Body of pancreas (tissue), 4 donors: ENCODE results near the gene ABRACL. TPM values are rescaled to one million over a fixed set of nuclear protein-coding genes. Genes with fewer than 3 reads are reported as not detected.
"Not testable (repeated sequence)": the region's sequence is repeated elsewhere in the genome, so short reads cannot be mapped to it uniquely, and the experiment has no call there.

Experiments used
- ATAC-seq: fragments of 150-250 bp; one replicate; pipeline ENCODE4 v1.9.1; 2016
- DNase-seq, 4 donors: peaks; one replicate each; pipeline ENCODE4 v3.0.0-alpha.2; 2019
- H3K27ac ChIP-seq, 4 donors: fragments of 200-600 bp; sonication (generic); 1 replicate in 3 of 4; 2 replicates in 1 of 4; pipeline versions ENCODE4 v1.5.1 to v1.6.1; 2016 to 2019; ENCODE audit warnings: mild to moderate bottlenecking in 1 of 4, mixed read lengths in 1 of 4, moderate library complexity in 1 of 4
- H3K27me3 ChIP-seq, 2 donors: fragments of 200-600 bp; sonication (generic); one replicate each; pipeline ENCODE4 v1.6.0; 2016; ENCODE audit warnings: mild to moderate bottlenecking in 1 of 2
- H3K36me3 ChIP-seq, 2 donors: fragments of 200-600 bp; sonication (generic); replicated peaks in 1 of 2; 2 replicates each; pipeline ENCODE4 v1.5.1; 2016; ENCODE audit warnings: low read depth in 2 of 2; ENCODE audit not compliant: insufficient read depth in 1 of 2
- H3K4me1 ChIP-seq: fragments of 200-600 bp; sonication (generic); one replicate; pipeline ENCODE4 v1.6.0; 2016
- H3K4me3 ChIP-seq, 2 donors: fragments of 200-600 bp; sonication (generic); 1 replicate in 1 of 2; 2 replicates in 1 of 2; pipeline ENCODE4 v1.5.1; 2016 to 2019
- H3K9me3 ChIP-seq, 3 donors: fragments of 200-600 bp; sonication (generic); 1 replicate in 2 of 3; 2 replicates in 1 of 3; pipeline ENCODE4 v1.5.1; 2016
- POLR2A ChIP-seq, 3 donors: fragments of 450-650 bp; IDR thresholded peaks; one replicate each; pipeline ENCODE4 v1.6.1; 2016; ENCODE audit warnings: antibody characterized with exemption in 3 of 3, mild to moderate bottlenecking in 2 of 3
- WGBS, 2 donors: methylation state at CpG; one replicate each; pipeline ENCODE4 v1.1.5; 2017; 5-methylcytosine and 5-hydroxymethylcytosine counted together
- intact Hi-C: fragments of 100-400 bp; cut with DNase I; formaldehyde crosslinking; loops from one replicate; pipeline ENCODE4 v1.15.1; 2023
- total RNA-seq, 2 donors: library from RNA; depleted of rRNA; stranded (reverse); fragments of >200 nt; gene quantifications; one replicate each; pipeline ENCODE4 v1.1.0, GENCODE V29; 2016
- TF ChIP-seq, protein P1 (sequence below), 7 experiments: fragments of 450-650 bp in 4 of 7; fragments of 200-600 bp in 3 of 7; sonication (generic) in 3 of 7; IDR thresholded peaks; one replicate each; pipeline ENCODE4 v1.5.1; 2016 to 2019; ENCODE audit warnings: antibody characterized with exemption in 7 of 7

The ABRACL gene
- total RNA-seq, 2 donors from 2014 or later, result 1.6 to 11.2 TPM

DNA sequence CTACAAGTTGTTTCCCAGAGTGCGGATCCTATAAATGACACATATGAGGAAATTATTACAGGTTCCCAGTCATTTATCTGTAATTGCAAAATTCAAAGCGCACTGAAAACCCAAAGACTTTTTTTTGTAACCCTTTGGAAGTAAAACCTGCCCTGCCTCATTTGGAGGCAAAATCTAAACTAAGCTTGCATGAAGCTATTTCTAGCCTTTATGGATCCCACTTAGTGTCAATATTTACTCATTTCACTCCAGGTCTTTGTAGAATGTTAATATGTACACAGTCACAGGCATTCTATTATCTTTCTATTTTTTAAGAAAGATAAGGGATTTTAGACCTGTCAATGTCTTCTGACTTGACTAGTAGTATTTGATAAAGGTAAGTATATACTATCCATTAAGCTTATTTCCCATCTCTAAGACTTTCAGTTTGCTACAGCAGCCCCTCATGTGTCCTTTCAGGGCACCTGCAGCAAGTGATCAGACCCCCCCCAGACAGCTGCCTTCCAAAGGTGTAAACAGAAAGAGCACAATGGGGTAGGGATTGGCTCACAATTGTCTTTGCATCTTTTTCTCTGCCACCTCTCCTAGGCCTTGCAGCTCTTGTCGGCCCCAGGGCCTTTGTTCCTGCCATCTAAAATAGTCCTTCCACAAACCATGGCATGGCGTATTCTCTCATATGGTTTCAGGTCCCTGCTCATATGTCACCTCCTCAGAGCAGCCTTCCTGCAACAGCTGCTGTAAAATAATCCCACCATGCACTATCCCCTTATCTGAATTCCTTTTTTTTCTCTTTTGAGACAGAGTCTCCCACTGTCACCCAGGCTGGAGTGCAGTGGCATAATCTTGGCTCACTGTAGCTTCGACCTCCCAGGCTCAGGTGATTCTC lies 39.2 kb upstream of the ABRACL start:
- intact Hi-C loops, result loop anchor here (10.0 kb wide), 1 partner anchor 175 kb away; no protein-coding TSS in a partner anchor
- WGBS, 2 donors, result 63 to 73% methylated on average over 5 of the region's 5 CpGs
- no peak overlapping the region for H3K4me3 ChIP-seq
- no peak for TF ChIP-seq POLR2A (IDR thresholded peaks at IDR 0.05)
- TF ChIP-seq, protein P1, sequence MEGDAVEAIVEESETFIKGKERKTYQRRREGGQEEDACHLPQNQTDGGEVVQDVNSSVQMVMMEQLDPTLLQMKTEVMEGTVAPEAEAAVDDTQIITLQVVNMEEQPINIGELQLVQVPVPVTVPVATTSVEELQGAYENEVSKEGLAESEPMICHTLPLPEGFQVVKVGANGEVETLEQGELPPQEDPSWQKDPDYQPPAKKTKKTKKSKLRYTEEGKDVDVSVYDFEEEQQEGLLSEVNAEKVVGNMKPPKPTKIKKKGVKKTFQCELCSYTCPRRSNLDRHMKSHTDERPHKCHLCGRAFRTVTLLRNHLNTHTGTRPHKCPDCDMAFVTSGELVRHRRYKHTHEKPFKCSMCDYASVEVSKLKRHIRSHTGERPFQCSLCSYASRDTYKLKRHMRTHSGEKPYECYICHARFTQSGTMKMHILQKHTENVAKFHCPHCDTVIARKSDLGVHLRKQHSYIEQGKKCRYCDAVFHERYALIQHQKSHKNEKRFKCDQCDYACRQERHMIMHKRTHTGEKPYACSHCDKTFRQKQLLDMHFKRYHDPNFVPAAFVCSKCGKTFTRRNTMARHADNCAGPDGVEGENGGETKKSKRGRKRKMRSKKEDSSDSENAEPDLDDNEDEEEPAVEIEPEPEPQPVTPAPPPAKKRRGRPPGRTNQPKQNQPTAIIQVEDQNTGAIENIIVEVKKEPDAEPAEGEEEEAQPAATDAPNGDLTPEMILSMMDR (IDR thresholded peaks at IDR 0.05), result no peak
- H3K36me3 ChIP-seq, result no peaks in the 10 kb centered on the region
- ATAC-seq, result no peak
- peaks cover 32% of the 10 kb centered on the region for H3K4me1 ChIP-seq
- peak overlapping the region in 3 of 4 donors; percentile 78 to 92 (median 90) for H3K27ac ChIP-seq
- no peak for DNase-seq
- no peaks in the 10 kb centered on the region for H3K9me3 ChIP-seq
- no peaks in the 10 kb centered on the region for H3K27me3 ChIP-seq

DNA sequence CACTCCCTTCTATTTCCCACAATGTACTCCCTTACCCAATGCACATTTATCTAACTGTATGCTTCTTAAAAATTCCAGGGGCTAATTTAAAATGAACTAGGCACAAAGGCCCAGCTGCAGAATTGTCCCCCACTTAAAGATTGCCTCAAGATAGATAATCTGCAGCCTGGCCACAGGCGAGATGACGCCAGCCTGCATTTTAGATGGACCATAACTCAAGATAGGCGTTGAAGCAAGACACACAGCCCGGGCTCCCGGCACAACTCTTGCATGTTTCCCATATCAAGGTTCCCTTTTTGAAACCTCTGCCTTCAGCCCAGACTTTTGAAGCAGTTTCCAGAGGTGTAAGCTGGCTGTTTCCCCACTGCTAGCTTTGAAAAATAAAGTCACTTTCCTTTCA lies 37.3 kb upstream of the ABRACL start:
- no peak for ATAC-seq
- WGBS, 2 donors, result 80 to 83% methylated on average over 5 of the region's 5 CpGs
- no peaks in the 10 kb centered on the region for H3K9me3 ChIP-seq
- H3K4me3 ChIP-seq, result no peak overlapping the region
- no peak overlapping the region for H3K27ac ChIP-seq
- H3K27me3 ChIP-seq, result no peaks in the 10 kb centered on the region
- DNase-seq, result no peak
- no peaks in the 10 kb centered on the region for H3K36me3 ChIP-seq
- peaks cover 16% of the 10 kb centered on the region for H3K4me1 ChIP-seq
- intact Hi-C loops, result no loop called here
- TF ChIP-seq, protein P1 (IDR thresholded peaks at IDR 0.05), result no peak
- TF ChIP-seq POLR2A (IDR thresholded peaks at IDR 0.05), result no peak

DNA sequence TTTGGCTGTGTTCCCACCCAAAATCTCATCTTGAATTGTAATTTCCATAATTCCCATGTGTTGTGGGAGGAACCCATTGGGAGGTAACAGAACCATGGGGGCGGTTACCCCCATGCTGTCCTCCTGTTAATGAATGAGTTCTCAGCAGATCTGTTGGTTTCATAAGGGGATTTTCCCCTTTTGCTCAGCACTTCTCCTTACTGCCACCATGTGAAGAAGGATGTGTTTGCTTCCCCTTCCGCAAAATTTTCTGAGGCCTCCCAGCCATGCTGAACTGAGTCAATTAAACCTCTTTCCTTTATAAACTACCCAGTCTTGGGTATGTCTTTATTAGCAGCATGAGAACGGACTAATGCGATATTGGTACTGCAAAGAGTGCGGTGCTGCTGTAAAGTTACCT lies 35.6 kb upstream of the ABRACL start:
- DNase-seq, H3K36me3 ChIP-seq, intact Hi-C loops, H3K27me3 ChIP-seq, H3K4me3 ChIP-seq, ATAC-seq, H3K27ac ChIP-seq, H3K9me3 ChIP-seq: not testable (repeated sequence)
- H3K4me1 ChIP-seq, result peaks cover 12% of the 10 kb centered on the region
- 89 to 90% methylated on average over 5 of the region's 5 CpGs for WGBS, 2 donors

DNA sequence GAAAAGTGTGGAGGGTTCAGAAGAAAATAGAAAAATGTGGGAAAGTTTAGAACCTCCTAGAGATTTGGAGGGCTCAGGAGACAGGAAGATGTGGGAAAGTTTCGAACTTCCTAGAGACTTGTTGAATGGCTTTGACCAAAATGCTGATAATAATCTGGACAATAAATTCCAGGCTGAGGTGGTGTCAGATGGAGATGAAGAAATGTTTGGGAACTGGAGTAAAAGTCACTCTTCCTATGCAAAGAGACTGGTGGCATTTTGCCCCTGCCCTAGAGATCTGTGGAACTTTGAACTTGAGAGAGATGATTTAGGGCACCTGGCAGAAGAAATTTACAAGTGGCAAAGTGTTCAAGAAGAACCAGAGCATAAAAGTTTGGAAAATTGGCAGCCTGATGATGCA lies 35.1 kb upstream of the ABRACL start:
- H3K27me3 ChIP-seq, H3K4me3 ChIP-seq, H3K27ac ChIP-seq, H3K36me3 ChIP-seq, ATAC-seq, intact Hi-C loops, H3K9me3 ChIP-seq, DNase-seq: not testable (repeated sequence)
- WGBS, 2 donors, result 85 to 97% methylated on average over 1 of the region's 1 CpG
- peaks cover 12% of the 10 kb centered on the region for H3K4me1 ChIP-seq

DNA sequence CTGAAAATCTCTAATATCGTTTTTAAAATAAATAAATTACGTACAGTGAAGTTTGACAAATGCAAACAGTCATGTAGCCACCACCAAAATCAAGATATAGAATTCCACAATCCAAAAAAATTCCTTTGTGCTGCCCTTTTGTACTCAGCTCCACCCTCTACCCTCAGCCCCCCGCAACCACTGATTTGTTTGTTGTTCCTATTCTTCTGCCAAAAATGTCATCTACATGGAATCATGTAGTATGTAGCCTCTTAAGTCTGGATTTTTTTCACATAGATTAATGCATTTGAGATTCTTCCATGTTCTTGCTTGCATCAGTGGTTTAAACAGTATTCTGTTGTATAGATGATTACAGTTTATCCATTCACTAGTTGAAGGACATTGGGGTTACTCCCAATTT lies 32.0 kb upstream of the ABRACL start:
- 14 to 19% methylated on average over 3 of the region's 3 CpGs for WGBS, 2 donors
- intact Hi-C loops, result no loop called here
- Histone ChIP-seq H3K36me3 (no peaks in the 10 kb centered on the region), H3K9me3 (no peaks in the 10 kb centered on the region), H3K27me3 (no peaks in the 10 kb centered on the region), H3K4me1 (no peaks in the 10 kb centered on the region), H3K27ac (peak overlapping the region in 1 of 4 donors; percentile 2), H3K4me3 (no peak overlapping the region)
- peak in 1 of 4 donors; percentile 78 for DNase-seq
- ATAC-seq, result no peak
- TF ChIP-seq POLR2A (IDR thresholded peaks at IDR 0.05), result no peak
- TF ChIP-seq, protein P1 (IDR thresholded peaks at IDR 0.05), result no peak
